Vagina (tissue), 2 donors: Measurements from ENCODE around the gene PDE7B. TPM values are rescaled to one million over a fixed set of nuclear protein-coding genes. Genes with fewer than 3 reads are reported as not detected.
A peak's percentile ranks its signal among the peaks of the same experiment; 100 is the strongest.

Experiments used
- DNase-seq, 2 donors: peaks; one replicate each; pipeline ENCODE4 v3.0.0-alpha.2; 2017; ENCODE audit errors: extremely low spot score in 2 of 2
- H3K27ac ChIP-seq: fragments of 200-600 bp; sonication (generic); one replicate; pipeline ENCODE4 v1.5.1; 2019
- H3K27me3 ChIP-seq: fragments of 200-600 bp; sonication (generic); one replicate; pipeline ENCODE4 v1.5.1; 2019
- H3K36me3 ChIP-seq, 2 donors: fragments of 200-600 bp; sonication (generic); one replicate each; pipeline ENCODE4 v1.5.1; 2017 to 2019
- H3K4me1 ChIP-seq: fragments of 200-600 bp; sonication (generic); one replicate; pipeline ENCODE4 v1.5.1; 2019
- H3K4me3 ChIP-seq, 2 donors: fragments of 200-600 bp; sonication (generic); 1 replicate in 1 of 2; 2 replicates in 1 of 2; pipeline ENCODE4 v1.5.1; 2016 to 2019
- H3K9me3 ChIP-seq: fragments of 200-600 bp; sonication (generic); one replicate; pipeline ENCODE4 v1.5.1; 2019
- CTCF ChIP-seq, 3 experiments: fragments of 450-650 bp in 2 of 3; fragments of 200-600 bp in 1 of 3; sonication (generic) in 1 of 3; IDR thresholded peaks; one replicate each; pipeline ENCODE4 v1.5.1; 2017 to 2019; ENCODE audit warnings: antibody characterized with exemption in 3 of 3, mild to moderate bottlenecking in 2 of 3, moderate library complexity in 2 of 3
- POLR2A ChIP-seq, 2 donors: fragments of 450-650 bp; IDR thresholded peaks; one replicate each; pipeline ENCODE4 v1.6.1; 2017; ENCODE audit warnings: antibody characterized with exemption in 2 of 2, mild to moderate bottlenecking in 2 of 2, moderate library complexity in 2 of 2
- POLR2AphosphoS5 ChIP-seq, 2 donors: sonication (generic); formaldehyde crosslinking; IDR thresholded peaks; one replicate each; pipeline ENCODE4 v1.9.0; 2017; ENCODE audit warnings: antibody characterized with exemption in 2 of 2, mild to moderate bottlenecking in 2 of 2, low read depth in 1 of 2; ENCODE audit not compliant: insufficient read depth in 1 of 2
- intact Hi-C: fragments of 100-400 bp; cut with DNase I; formaldehyde crosslinking; loops from one replicate; pipeline ENCODE4 v1.15.1; 2023
- total RNA-seq: library from RNA; depleted of rRNA; stranded (reverse); fragments of >200 nt; gene quantifications from one replicate; pipeline ENCODE4 v1.2.3, GENCODE V29; 2016

PDE7B gene
- total RNA-seq, 1 donor from 2014 or later, result 6.9 TPM

GRCh38 chr6:135909737-135910387 is 58.4 kb downstream of the PDE7B start:
- H3K9me3 ChIP-seq, result no peaks in the 10 kb centered on the region

GRCh38 chr6:135910790-135911618 is 59.5 kb downstream of the PDE7B start:
- Histone ChIP-seq H3K27ac (no peak overlapping the region), H3K9me3 (no peaks in the 10 kb centered on the region), H3K4me1 (no peaks in the 10 kb centered on the region), H3K27me3 (no peaks in the 10 kb centered on the region), H3K4me3 (no peak overlapping the region), H3K36me3 (no peaks in the 10 kb centered on the region)
- intact Hi-C loops, result no loop called here
- no peak for TF ChIP-seq POLR2A (IDR thresholded peaks at IDR 0.05)
- TF ChIP-seq CTCF (IDR thresholded peaks at IDR 0.05), result no peak
- TF ChIP-seq POLR2AphosphoS5 (IDR thresholded peaks at IDR 0.05; ENCODE audit: insufficient read depth in 1 of 2, low read depth in 1 of 2), result no peak
- DNase-seq, result no peak

More at GRCh38 chr6:135909737-135910387, 58.4 kb downstream of the PDE7B start:
- no peak overlapping the region for H3K4me3 ChIP-seq
- H3K4me1 ChIP-seq, result no peaks in the 10 kb centered on the region
- DNase-seq, result no peak
- H3K36me3 ChIP-seq, result no peaks in the 10 kb centered on the region
- intact Hi-C loops, result no loop called here
- TF ChIP-seq CTCF (IDR thresholded peaks at IDR 0.05) (peak in 1 of 3 experiments; percentile 11), POLR2AphosphoS5 (IDR thresholded peaks at IDR 0.05; ENCODE audit: insufficient read depth in 1 of 2, low read depth in 1 of 2) (no peak)
- H3K27ac ChIP-seq, result no peak overlapping the region
- no peaks in the 10 kb centered on the region for H3K27me3 ChIP-seq

- no peak overlapping the region for H3K4me3 ChIP-seq
- H3K27me3 ChIP-seq, result no peaks in the 10 kb centered on the region
- no peaks in the 10 kb centered on the region for H3K36me3 ChIP-seq
- DNase-seq, result no peak
- H3K9me3 ChIP-seq, result no peaks in the 10 kb centered on the region
- intact Hi-C loops, result no loop called here
- TF ChIP-seq POLR2AphosphoS5 (IDR thresholded peaks at IDR 0.05; ENCODE audit: insufficient read depth in 1 of 2, low read depth in 1 of 2), result no peak
- no peak for TF ChIP-seq POLR2A (IDR thresholded peaks at IDR 0.05)
- TF ChIP-seq CTCF (IDR thresholded peaks at IDR 0.05), result no peak
- no peak overlapping the region for H3K27ac ChIP-seq
- H3K4me1 ChIP-seq, result no peaks in the 10 kb centered on the region
These were observed 62.3 kb downstream of the PDE7B start for GRCh38 chr6:135913785-135914184.

GRCh38 chr6:135919026-135919425 is 67.5 kb downstream of the PDE7B start:
- H3K36me3 ChIP-seq, result no peaks in the 10 kb centered on the region
- H3K9me3 ChIP-seq, result no peaks in the 10 kb centered on the region
- no peak overlapping the region for H3K27ac ChIP-seq
- DNase-seq, result no peak
- peaks cover 21% of the 10 kb centered on the region for H3K4me1 ChIP-seq
- no peaks in the 10 kb centered on the region for H3K27me3 ChIP-seq
- no peak overlapping the region for H3K4me3 ChIP-seq
- TF ChIP-seq CTCF (IDR thresholded peaks at IDR 0.05) (no peak), POLR2AphosphoS5 (IDR thresholded peaks at IDR 0.05; ENCODE audit: insufficient read depth in 1 of 2, low read depth in 1 of 2) (no peak), POLR2A (IDR thresholded peaks at IDR 0.05) (no peak)
- intact Hi-C loops, result no loop called here

- Histone ChIP-seq H3K27me3 (no peaks in the 10 kb centered on the region), H3K4me3 (no peak overlapping the region), H3K36me3 (no peaks in the 10 kb centered on the region), H3K27ac (peak overlapping the region; percentile 46), H3K4me1 (peaks cover 21% of the 10 kb centered on the region), H3K9me3 (no peaks in the 10 kb centered on the region)
- no peak for DNase-seq
- no peak for TF ChIP-seq POLR2AphosphoS5 (IDR thresholded peaks at IDR 0.05; ENCODE audit: insufficient read depth in 1 of 2, low read depth in 1 of 2)
- no peak for TF ChIP-seq CTCF (IDR thresholded peaks at IDR 0.05)
- no peak for TF ChIP-seq POLR2A (IDR thresholded peaks at IDR 0.05)
- intact Hi-C loops, result no loop called here
These were observed 69.2 kb downstream of the PDE7B start for GRCh38 chr6:135920689-135921088.
